SU-DHL-6 (cell line): Measurements from ENCODE around the gene NFIC.

ENCODE experiments used
- H2AFZ ChIP-seq: fragments of 200-600 bp; sonication (generic); 2 replicates; pipeline ENCODE4 v1.6.1; 2014; ENCODE audit warnings: low read depth, mild to moderate bottlenecking, moderate library complexity, mixed read lengths, antibody characterized with exemption, low read length; ENCODE audit not compliant: severe bottlenecking
- H3F3A ChIP-seq: fragments of 200-600 bp; shearing (Covaris generic); 2 replicates; pipeline ENCODE4 v1.6.0; 2016; ENCODE audit warnings: antibody characterized with exemption, mild to moderate bottlenecking; ENCODE audit not compliant: insufficient read depth
- H3K27ac ChIP-seq: fragments of 200-600 bp; sonication (generic); 2 replicates; pipeline ENCODE4 v1.5.1; 2016; ENCODE audit warnings: low read depth, mild to moderate bottlenecking, low read length, moderate library complexity, mixed read lengths
- H3K27me3 ChIP-seq: fragments of 200-600 bp; sonication (generic), shearing (Covaris generic); 2 replicates; pipeline ENCODE4 v1.6.0; 2014; ENCODE audit warnings: mild to moderate bottlenecking, low read length
- H3K36me3 ChIP-seq: fragments of 200-600 bp; sonication (generic); 2 replicates; pipeline ENCODE4 v1.6.1; 2014; ENCODE audit warnings: mild to moderate bottlenecking, low read length, mixed read lengths
- H3K4me2 ChIP-seq: fragments of 300-600, 200-600 bp; shearing (Covaris generic), sonication (generic); 2 replicates; pipeline ENCODE4 v1.6.0; 2014; ENCODE audit warnings: low read length, low read depth, mild to moderate bottlenecking; ENCODE audit not compliant: poor library complexity, severe bottlenecking
- H3K4me3 ChIP-seq: fragments of 200-600 bp; sonication (generic); 2 replicates; pipeline ENCODE4 v1.5.1; 2014; ENCODE audit warnings: antibody characterized with exemption, low read length, mild to moderate bottlenecking, mixed read lengths; ENCODE audit not compliant: insufficient read depth, poor library complexity, severe bottlenecking
- H3K79me2 ChIP-seq: fragments of 200-600 bp; sonication (generic); 2 replicates; pipeline ENCODE4 v1.6.1; 2014; ENCODE audit warnings: mild to moderate bottlenecking, low read length, moderate library complexity; ENCODE audit not compliant: insufficient read depth
- H3K9ac ChIP-seq: fragments of 200-600 bp; sonication (generic); 2 replicates; pipeline ENCODE4 v1.7.0; 2014; ENCODE audit warnings: mild to moderate bottlenecking, low read length
- H3K9me2 ChIP-seq: fragments of 200-600 bp; sonication (generic); replicated peaks from 2 replicates; pipeline ENCODE4 v1.6.1; 2014; ENCODE audit warnings: low read length; ENCODE audit not compliant: insufficient read depth
- H3K9me3 ChIP-seq: fragments of 200-600 bp; sonication (generic); 2 replicates; pipeline ENCODE4 v1.6.1; 2014; ENCODE audit warnings: low read length, mixed read lengths; ENCODE audit not compliant: insufficient read depth
- H4K20me1 ChIP-seq: fragments of 200-600 bp; sonication (generic); 2 replicates; pipeline ENCODE4 v1.6.1; 2014; ENCODE audit warnings: low read depth, mild to moderate bottlenecking, antibody characterized with exemption, low read length, moderate library complexity, mixed read lengths
- CTCF ChIP-seq: fragments of 200-600 bp; sonication (generic); IDR thresholded peaks from one replicate; pipeline ENCODE4 v1.5.1; 2017; ENCODE audit warnings: antibody characterized with exemption, mild to moderate bottlenecking, low read length, moderate library complexity; ENCODE audit not compliant: insufficient read depth, poor library complexity, severe bottlenecking
- EZH2phosphoT487 ChIP-seq: fragments of 200-600 bp; sonication (generic), shearing (Covaris generic); conservative IDR thresholded peaks from 2 replicates; pipeline ENCODE4 v1.6.1; 2018; ENCODE audit warnings: mild to moderate bottlenecking, antibody characterized with exemption, low read length, moderate library complexity, mixed read lengths

The NFIC gene

GRCh38 chr19:3441089-3441985 lies 75.0 kb downstream of the NFIC start:
- Histone ChIP-seq H3K4me2 (no peak overlapping the region), H3K9me3 (no peaks in the 10 kb centered on the region), H3K9ac (no peak overlapping the region), H2AFZ (no peak overlapping the region), H4K20me1 (no peaks in the 10 kb centered on the region; the same call in 1 of the 2 replicates), H3K4me3 (no peak overlapping the region), H3F3A (no peaks in the 10 kb centered on the region), H3K9me2 (no peaks in the 10 kb centered on the region), H3K79me2 (no peaks in the 10 kb centered on the region), H3K27me3 (no peaks in the 10 kb centered on the region), H3K27ac (no peak overlapping the region), H3K36me3 (no peaks in the 10 kb centered on the region)
- TF ChIP-seq CTCF (no peak), EZH2phosphoT487 (no peak)

- H3K4me3 ChIP-seq: no peak overlapping the region
- no peaks in the 10 kb centered on the region for H3K9me2 ChIP-seq
- H4K20me1 ChIP-seq: no peaks in the 10 kb centered on the region; the same call in 1 of the 2 replicates
- H3K4me2 ChIP-seq: no peak overlapping the region
- H3K9ac ChIP-seq: no peak overlapping the region
- no peak overlapping the region for H2AFZ ChIP-seq
- no peaks in the 10 kb centered on the region for H3F3A ChIP-seq
- H3K36me3 ChIP-seq: no peaks in the 10 kb centered on the region
- no peaks in the 10 kb centered on the region for H3K9me3 ChIP-seq
- no peaks in the 10 kb centered on the region for H3K27me3 ChIP-seq
- TF ChIP-seq CTCF (no peak), EZH2phosphoT487 (no peak)
- no peaks in the 10 kb centered on the region for H3K79me2 ChIP-seq
- H3K27ac ChIP-seq: no peak overlapping the region
Observed at GRCh38 chr19:3441986-3442329, 75.6 kb downstream of the NFIC start.

GRCh38 chr19:3442487-3443071 lies 76.2 kb downstream of the NFIC start:
- TF ChIP-seq CTCF: no peak
- no peak for TF ChIP-seq EZH2phosphoT487

More at GRCh38 chr19:3442487-3443071, 76.2 kb downstream of the NFIC start:
- Histone ChIP-seq H3K79me2 (no peaks in the 10 kb centered on the region), H3K9ac (no peak overlapping the region), H3K4me2 (no peak overlapping the region), H3K9me3 (no peaks in the 10 kb centered on the region), H3K27ac (no peak overlapping the region), H4K20me1 (no peaks in the 10 kb centered on the region; the same call in 1 of the 2 replicates), H3K27me3 (no peaks in the 10 kb centered on the region), H3K4me3 (no peak overlapping the region), H2AFZ (no peak overlapping the region), H3K36me3 (no peaks in the 10 kb centered on the region), H3K9me2 (no peaks in the 10 kb centered on the region), H3F3A (no peaks in the 10 kb centered on the region)
